ENCODE data around the gene SLC22A23. TPM values are rescaled to one million over a fixed set of nuclear protein-coding genes. Genes with fewer than 3 reads are reported as not detected.
A peak's percentile ranks its signal among the peaks of the same experiment; 100 is the strongest.

The SLC22A23 gene
- total RNA-seq, 1 donor from 2014 or later = 18.7 TPM

GRCh38 chr6:3406891-3407809, 49.7 kb downstream of the SLC22A23 start:
- DNase-seq (ENCODE audit: low read depth) = no peak
- no peak overlapping the region for H3K4me3 ChIP-seq (ENCODE audit: low read depth, low read length)
- H3K36me3 ChIP-seq (ENCODE audit: control insufficient read depth, insufficient read depth, low read length) = peaks cover 1% of the 10 kb centered on the region
- H3K27me3 ChIP-seq (ENCODE audit: control insufficient read depth, insufficient read depth, low read length) = no peaks in the 10 kb centered on the region
- no peak for FAIRE-seq
- TF ChIP-seq, protein P1, sequence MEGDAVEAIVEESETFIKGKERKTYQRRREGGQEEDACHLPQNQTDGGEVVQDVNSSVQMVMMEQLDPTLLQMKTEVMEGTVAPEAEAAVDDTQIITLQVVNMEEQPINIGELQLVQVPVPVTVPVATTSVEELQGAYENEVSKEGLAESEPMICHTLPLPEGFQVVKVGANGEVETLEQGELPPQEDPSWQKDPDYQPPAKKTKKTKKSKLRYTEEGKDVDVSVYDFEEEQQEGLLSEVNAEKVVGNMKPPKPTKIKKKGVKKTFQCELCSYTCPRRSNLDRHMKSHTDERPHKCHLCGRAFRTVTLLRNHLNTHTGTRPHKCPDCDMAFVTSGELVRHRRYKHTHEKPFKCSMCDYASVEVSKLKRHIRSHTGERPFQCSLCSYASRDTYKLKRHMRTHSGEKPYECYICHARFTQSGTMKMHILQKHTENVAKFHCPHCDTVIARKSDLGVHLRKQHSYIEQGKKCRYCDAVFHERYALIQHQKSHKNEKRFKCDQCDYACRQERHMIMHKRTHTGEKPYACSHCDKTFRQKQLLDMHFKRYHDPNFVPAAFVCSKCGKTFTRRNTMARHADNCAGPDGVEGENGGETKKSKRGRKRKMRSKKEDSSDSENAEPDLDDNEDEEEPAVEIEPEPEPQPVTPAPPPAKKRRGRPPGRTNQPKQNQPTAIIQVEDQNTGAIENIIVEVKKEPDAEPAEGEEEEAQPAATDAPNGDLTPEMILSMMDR (IDR thresholded peaks at IDR 0.05; ENCODE audit: insufficient read depth, low read length, severe bottlenecking) = no peak

- no peaks in the 10 kb centered on the region for H3K27me3 ChIP-seq (ENCODE audit: control insufficient read depth, insufficient read depth, low read length)
- TF ChIP-seq, protein P1 (IDR thresholded peaks at IDR 0.05; ENCODE audit: insufficient read depth, low read length, severe bottlenecking) = no peak
These were observed 50.5 kb downstream of the SLC22A23 start for GRCh38 chr6:3406362-3406821.

DNA sequence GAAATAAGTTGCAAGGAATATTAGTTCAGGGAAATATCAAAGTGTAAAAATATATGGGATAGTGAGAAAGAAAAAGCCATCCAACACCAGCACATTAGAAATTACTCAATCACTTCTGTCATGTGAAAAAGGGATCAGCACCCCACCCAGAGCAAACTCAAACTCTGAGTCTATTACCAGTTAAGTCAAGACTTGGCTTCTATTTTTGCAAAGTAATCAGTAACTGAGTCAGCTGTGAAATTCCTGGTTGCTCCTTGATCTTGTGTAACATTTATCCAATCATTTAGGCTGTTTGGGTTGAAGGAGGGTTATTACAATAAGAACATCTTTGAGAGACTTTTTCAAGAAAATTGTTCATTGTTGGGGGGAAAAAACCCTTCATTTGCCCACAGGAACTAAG, 51.2 kb downstream of the SLC22A23 start:
- H3K36me3 ChIP-seq (ENCODE audit: control insufficient read depth, insufficient read depth, low read length) = peaks cover 1% of the 10 kb centered on the region
- TF ChIP-seq, protein P1 (IDR thresholded peaks at IDR 0.05; ENCODE audit: insufficient read depth, low read length, severe bottlenecking) = no peak
- FAIRE-seq = no peak
- peak; percentile 93 for DNase-seq (ENCODE audit: low read depth)
- no peak overlapping the region for H3K4me3 ChIP-seq (ENCODE audit: low read depth, low read length)
- no peaks in the 10 kb centered on the region for H3K27me3 ChIP-seq (ENCODE audit: control insufficient read depth, insufficient read depth, low read length)

More at GRCh38 chr6:3406362-3406821, 50.5 kb downstream of the SLC22A23 start:
- FAIRE-seq (no peak), DNase-seq (ENCODE audit: low read depth) (no peak)
- H3K36me3 ChIP-seq (ENCODE audit: control insufficient read depth, insufficient read depth, low read length) = peaks cover 1% of the 10 kb centered on the region
- H3K4me3 ChIP-seq (ENCODE audit: low read depth, low read length) = no peak overlapping the region

DNA sequence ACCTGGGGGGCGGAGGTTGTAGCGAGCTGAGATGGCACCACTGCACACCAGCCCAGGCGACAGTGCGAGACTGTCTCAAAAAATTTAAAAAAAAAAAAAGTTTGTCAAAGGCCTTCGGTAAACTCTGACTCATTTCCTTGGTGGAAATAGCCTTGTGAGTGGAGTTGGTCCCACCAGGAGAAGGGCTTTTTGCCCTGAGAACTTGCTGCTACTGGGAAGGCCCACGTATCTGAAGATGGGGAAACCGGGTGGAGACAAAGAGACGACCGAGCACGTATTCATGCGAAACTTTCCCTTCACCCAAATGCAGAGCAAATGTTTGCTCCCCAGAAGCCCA, 51.7 kb downstream of the SLC22A23 start:
- TF ChIP-seq, protein P1 (IDR thresholded peaks at IDR 0.05; ENCODE audit: insufficient read depth, low read length, severe bottlenecking) = no peak
- DNase-seq (ENCODE audit: low read depth) (peak; percentile 48), FAIRE-seq (no peak)
- Histone ChIP-seq H3K27me3 (ENCODE audit: control insufficient read depth, insufficient read depth, low read length) (no peaks in the 10 kb centered on the region), H3K36me3 (ENCODE audit: control insufficient read depth, insufficient read depth, low read length) (peaks cover 1% of the 10 kb centered on the region), H3K4me3 (ENCODE audit: low read depth, low read length) (no peak overlapping the region)

GRCh38 chr6:3403238-3404173, 53.3 kb downstream of the SLC22A23 start:
- H3K36me3 ChIP-seq (ENCODE audit: control insufficient read depth, insufficient read depth, low read length) = peaks cover 1% of the 10 kb centered on the region
- no peaks in the 10 kb centered on the region for H3K27me3 ChIP-seq (ENCODE audit: control insufficient read depth, insufficient read depth, low read length)
- no peak for FAIRE-seq
- TF ChIP-seq, protein P1 (IDR thresholded peaks at IDR 0.05; ENCODE audit: insufficient read depth, low read length, severe bottlenecking) = no peak
- H3K4me3 ChIP-seq (ENCODE audit: low read depth, low read length) = no peak overlapping the region
- peak; percentile 92 for DNase-seq (ENCODE audit: low read depth)

Data from bronchial epithelial cell (primary cell).